Activated naive CD4-positive, alpha-beta T cell treated with anti-CD3 and anti-CD28 coated beads, Interleukin-2, amount 50 U/mL, for 72 hours (primary cell): Measurements from ENCODE around the gene TTF2. TPM values are rescaled to one million over a fixed set of nuclear protein-coding genes. Genes with fewer than 3 reads are reported as not detected.

Experiments used
- ATAC-seq, 2 donors: fragments of 150-1000 bp; cut with Tn5 transposase; 2 replicates each; pipeline ENCODE4 v1.10.0; 2021; ENCODE audit warnings: mild to moderate bottlenecking in 2 of 2, moderate library complexity in 2 of 2
- DNase-seq, 2 donors: peaks; one replicate each; pipeline ENCODE4 v3.0.0; 2021 to 2022; ENCODE audit warnings: low spot score in 2 of 2
- H3K27ac Mint-ChIP-seq, 2 donors: one replicate each; pipeline ENCODE4 v1.8.0; 2022; ENCODE audit warnings: mild to moderate bottlenecking in 2 of 2, mixed read lengths in 2 of 2
- H3K36me3 Mint-ChIP-seq, 2 donors: one replicate each; pipeline ENCODE4 v1.8.0; 2022; ENCODE audit warnings: mixed read lengths in 2 of 2
- H3K9me3 Mint-ChIP-seq, 2 donors: one replicate each; pipeline ENCODE4 v1.8.0; 2022; ENCODE audit warnings: mixed read lengths in 2 of 2
- total RNA-seq, 2 donors: library from RNA; stranded (reverse); gene quantifications; one replicate each; pipeline ENCODE4 v1.2.3, GENCODE V29; 2022

TTF2 gene
- total RNA-seq, 2 donors from 2014 or later: 112 to 136 TPM

DNA sequence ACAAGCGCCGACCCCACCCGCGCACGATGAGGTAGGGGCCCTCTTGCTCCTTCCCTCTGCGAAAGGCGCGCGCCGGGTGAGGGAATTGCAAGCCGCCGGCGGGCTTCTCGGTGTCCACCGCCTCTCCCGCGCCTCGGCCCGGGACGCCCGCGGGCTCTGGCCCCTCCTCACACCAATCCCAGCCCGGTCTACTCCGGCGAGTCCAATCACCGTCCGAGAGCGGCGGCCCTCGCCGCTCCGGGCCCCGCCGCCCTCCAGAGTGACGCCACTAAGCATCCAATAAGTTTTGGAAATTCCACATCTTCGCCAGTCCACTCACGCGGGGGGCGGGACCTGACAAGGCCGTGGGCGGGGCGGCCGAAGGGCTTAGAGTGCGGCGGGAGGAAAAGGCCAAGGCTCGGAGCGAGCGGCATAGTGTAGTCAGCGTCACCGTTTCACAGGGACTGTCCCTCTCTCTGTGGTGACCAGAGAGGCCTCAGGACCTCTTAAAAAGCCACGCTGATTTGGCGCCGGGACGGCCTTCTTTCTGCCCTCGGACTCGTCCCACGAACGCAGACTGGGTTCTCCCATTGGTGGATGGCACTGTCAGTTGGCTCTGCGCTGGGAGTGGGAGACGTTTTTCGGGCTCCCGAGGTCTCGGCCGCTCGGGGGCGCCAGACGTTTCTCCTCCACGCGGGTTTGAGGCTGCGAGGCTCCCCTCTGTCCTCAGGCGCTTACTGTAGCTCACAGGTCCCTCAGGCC is 61.6 kb downstream of the TTF2 start, which contains the start of gene TRIM45:
TSS of gene TRIM45 (minus strand) at position 161 of the 741 bp plus-strand sequence. CDS start 548 bp downstream, outside the sequence.
- Mint-ChIP-seq H3K9me3 (no peaks in the 10 kb centered on the region), H3K36me3 (no peaks in the 10 kb centered on the region), H3K27ac (peak within 1 kb of the TSS in 1 of 2 donors; percentile 47)
- DNase-seq (peak; percentile 85 to 92), ATAC-seq (peak; percentile 88 to 94)

DNA sequence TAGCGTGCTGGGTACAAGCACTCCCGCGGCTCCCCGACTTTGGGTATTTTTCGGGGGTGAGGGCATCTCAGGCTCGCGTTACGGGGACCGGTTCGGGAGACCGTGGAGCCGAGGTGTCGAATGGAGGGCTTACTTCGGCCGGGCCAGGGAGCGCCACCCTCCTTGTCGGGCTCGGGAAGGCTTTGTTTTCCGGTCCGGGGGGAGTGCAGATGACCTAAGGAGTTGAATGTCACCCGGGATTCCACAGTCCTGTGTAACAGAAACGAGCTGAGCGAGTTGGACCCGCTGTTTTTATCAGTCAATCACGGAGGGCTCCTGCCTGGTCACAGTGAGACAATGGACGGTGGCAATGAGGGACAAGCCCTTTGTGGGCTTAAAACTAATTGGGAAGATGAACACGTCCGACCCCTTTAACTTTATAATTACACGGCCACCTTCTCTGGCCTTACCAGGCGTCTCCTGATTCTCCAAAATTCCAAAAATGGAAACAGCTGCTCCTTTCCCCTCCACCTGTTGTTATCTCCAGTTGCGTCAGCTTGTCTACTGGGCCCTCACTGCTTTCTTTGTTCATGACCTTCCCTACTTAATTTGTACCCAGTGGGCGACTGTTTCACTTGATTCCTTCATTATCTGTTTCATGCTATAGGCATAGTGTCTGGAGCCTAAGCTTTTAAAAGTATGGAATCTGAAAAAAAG is 62.4 kb downstream of the TTF2 start:
- no peak for ATAC-seq
- no peaks in the 10 kb centered on the region for H3K9me3 Mint-ChIP-seq

DNA sequence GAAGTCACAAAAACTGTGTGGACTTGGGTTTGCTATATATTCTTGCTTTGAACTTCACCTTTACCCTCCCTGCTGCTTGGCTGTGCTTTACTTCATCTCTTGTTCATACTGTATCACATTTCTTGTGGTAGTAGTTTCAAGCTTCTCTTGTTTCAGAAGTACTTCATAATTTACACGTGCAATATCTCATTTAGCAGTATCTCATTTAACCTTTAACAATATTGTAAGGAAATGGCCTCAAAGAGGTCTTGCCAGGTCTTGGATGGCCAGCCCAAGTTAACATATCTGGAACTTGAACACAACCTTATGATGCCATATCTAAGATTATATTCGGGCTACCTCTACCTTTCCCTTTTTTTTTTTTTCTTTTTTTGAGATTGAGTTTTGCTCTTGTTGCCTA is 63.1 kb downstream of the TTF2 start:
- ATAC-seq (no peak), DNase-seq (no peak)
- H3K9me3 Mint-ChIP-seq: no peaks in the 10 kb centered on the region
- no peak overlapping the region for H3K27ac Mint-ChIP-seq
- H3K36me3 Mint-ChIP-seq: no peaks in the 10 kb centered on the region

More for the DNA sequence above, 62.4 kb downstream of the TTF2 start:
- Mint-ChIP-seq H3K36me3 (no peaks in the 10 kb centered on the region), H3K27ac (no peak overlapping the region)
- DNase-seq: no peak

DNA sequence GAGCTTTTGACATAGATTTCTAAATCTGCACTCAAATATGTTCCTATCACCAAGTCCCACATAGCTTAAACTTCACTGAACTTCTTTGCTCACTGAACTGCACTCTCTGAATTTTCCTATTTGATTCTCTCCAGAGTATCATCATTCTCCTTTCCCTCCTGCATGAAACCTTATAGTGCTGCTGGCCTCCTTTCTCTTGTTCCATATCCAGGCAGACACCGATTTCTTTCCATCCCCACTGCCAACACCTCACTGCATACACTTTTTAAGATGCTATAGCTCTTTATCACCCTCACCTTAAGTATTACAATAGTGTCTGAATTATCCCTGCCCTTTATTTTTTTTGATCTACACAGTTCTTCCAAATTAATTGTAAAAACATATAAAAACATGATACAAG is 64.5 kb downstream of the TTF2 start:
- no peak for DNase-seq
- Mint-ChIP-seq H3K9me3 (no peaks in the 10 kb centered on the region), H3K36me3 (no peaks in the 10 kb centered on the region), H3K27ac (no peak overlapping the region)
- no peak for ATAC-seq

DNA sequence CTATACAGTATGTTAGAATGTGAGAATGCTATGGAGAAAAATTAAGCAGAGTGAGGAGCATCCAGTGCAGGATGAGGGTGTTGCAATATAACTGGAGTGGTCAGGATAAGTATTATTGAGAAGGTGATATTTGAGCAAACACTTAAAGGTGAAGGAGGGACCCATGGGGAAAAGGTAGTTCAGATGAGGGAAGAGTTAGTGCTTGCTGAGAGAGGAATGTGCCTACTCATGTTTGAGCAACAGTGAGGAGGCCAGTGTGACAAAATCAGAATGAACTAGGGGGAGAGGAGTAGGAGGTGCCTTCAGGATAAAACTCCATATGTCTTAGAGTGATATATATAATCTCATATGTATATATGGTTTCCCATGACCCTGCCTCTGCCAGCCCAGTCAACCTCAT is 67.7 kb downstream of the TTF2 start:
- H3K9me3 Mint-ChIP-seq: no peaks in the 10 kb centered on the region
- ATAC-seq (no peak), DNase-seq (no peak)
- no peaks in the 10 kb centered on the region for H3K36me3 Mint-ChIP-seq
- no peak overlapping the region for H3K27ac Mint-ChIP-seq

DNA sequence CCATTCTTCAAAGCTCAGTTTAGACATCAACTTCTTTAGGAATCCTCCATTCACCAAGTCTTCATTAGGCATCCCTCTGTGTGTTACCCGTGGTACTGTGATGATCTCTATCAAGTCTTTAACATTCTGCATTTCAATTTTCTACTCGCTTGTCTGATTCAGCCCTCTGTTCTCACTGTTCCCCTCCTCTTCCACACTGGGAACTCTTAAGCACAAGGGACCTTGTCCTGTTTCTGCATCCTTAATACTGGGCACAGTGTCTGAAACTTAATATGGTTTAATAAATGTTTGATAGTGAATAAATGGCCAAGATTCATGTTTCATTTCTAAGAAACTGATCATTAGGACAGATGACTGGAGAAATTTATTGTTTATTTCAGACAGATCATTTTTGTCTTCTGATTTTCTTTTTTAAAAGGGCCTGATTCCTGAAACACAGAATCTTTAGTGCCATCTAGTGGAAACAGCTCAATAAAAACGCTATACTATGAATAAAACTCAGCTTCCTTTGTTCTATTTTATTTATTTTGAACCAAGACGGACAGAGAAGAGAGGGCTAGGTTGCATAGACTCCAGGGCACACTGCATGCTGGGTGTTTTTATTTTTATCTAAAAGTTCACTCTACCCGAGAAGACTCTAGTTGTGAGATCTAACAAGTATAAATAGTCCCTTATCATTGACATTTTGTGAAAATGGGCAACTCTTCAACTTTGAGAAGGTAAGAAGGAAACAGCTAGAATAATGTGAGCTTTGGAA is 68.4 kb downstream of the TTF2 start:
- no peaks in the 10 kb centered on the region for H3K36me3 Mint-ChIP-seq
- H3K9me3 Mint-ChIP-seq: no peaks in the 10 kb centered on the region
- ATAC-seq (peak in 1 of 2 donors; percentile 33), DNase-seq (no peak)
- H3K27ac Mint-ChIP-seq: no peak overlapping the region

DNA sequence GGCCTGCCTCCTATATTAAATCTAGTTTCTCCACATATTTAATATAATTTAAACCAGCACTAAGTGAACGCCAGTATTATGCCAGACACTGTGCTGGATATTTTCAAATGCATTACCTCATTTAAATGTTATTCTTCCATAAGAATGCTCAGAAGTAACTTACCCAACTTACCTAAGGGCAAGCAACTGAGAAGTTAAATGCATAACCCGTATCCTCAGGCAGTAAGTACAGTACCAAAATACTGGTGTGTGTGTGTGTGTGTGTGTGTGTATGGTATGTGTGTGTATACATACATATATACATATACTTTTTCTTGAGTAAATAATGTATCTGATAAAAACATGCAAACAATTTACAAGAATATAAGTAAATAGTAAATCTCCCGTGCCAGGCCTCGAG is 70.4 kb downstream of the TTF2 start:
- H3K9me3 Mint-ChIP-seq: no peaks in the 10 kb centered on the region
- H3K27ac Mint-ChIP-seq: no peak overlapping the region
- no peaks in the 10 kb centered on the region for H3K36me3 Mint-ChIP-seq
- ATAC-seq: no peak
- DNase-seq: no peak

DNA sequence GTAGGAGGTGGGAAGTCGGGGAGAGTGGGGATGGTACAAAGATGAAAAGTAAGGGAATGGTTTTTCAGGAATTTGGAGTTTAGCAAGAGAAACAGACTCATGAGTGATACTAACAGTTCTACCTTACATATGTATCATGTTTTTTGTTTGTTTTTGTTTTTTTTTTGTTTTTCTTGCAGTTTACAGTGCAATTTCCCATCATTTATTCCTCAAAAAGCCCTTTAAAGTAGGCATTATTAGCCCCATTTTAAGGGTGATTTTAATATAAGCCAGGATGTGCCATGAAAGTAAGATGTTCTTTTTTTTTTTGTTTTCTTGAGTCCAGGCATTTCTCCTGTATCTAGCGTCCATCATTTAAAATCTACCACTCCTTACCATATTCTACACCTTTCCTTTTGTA is 75.2 kb downstream of the TTF2 start:
- no peak for ATAC-seq
- no peaks in the 10 kb centered on the region for H3K9me3 Mint-ChIP-seq
- no peaks in the 10 kb centered on the region for H3K36me3 Mint-ChIP-seq
- H3K27ac Mint-ChIP-seq: no peak overlapping the region
- DNase-seq: no peak

DNA sequence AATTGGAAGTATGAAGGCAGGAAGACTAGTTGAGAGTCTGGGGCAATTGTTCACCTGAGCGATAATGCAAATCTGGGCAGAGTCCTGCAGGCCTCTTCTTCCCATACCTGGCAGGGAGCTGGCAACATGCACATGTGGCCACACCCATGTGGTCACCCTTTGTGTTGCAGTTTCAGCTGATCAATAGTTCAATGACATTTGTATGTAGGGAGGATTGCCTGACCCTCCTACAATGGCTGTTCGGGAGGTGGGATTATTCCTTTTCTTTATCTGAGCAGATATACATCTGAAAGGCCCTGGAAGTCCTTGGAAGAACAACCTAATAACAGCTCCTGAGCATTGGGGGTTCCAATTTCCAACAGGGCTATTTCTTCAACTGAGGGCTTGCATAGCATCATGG is 76.6 kb downstream of the TTF2 start:
- no peak for DNase-seq
- H3K36me3 Mint-ChIP-seq: no peaks in the 10 kb centered on the region
- no peaks in the 10 kb centered on the region for H3K9me3 Mint-ChIP-seq
- ATAC-seq: no peak
- H3K27ac Mint-ChIP-seq: no peak overlapping the region

DNA sequence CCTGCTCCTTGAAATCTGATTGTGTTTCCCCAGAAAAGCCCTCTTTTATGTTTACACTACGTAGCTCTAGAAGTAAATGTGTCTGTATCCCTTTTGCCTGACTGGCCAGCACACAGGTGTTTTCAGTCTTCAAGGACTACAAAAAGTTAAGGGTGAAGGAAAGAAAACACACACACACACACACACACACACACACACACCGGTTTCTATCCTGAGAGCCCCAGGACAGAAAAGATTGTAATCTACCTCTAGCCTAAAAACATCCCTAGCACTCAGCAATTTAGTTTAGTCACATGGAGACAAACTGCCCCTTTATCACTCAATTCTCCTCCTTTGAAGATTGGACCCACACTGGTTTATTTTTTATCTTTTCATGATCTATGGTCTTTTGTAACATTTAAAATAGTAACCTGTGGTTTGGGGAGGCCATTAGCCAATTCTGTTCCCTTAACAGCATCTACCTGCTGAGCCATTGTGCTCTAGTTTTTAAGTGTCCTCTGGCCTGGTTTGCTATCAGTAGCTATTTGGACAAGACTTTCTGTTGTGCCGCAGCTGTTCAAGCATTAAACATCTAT is 77.2 kb downstream of the TTF2 start:
- H3K36me3 Mint-ChIP-seq: no peaks in the 10 kb centered on the region
- H3K9me3 Mint-ChIP-seq: no peaks in the 10 kb centered on the region
- H3K27ac Mint-ChIP-seq: no peak overlapping the region
- no peak for DNase-seq
- ATAC-seq: no peak

DNA sequence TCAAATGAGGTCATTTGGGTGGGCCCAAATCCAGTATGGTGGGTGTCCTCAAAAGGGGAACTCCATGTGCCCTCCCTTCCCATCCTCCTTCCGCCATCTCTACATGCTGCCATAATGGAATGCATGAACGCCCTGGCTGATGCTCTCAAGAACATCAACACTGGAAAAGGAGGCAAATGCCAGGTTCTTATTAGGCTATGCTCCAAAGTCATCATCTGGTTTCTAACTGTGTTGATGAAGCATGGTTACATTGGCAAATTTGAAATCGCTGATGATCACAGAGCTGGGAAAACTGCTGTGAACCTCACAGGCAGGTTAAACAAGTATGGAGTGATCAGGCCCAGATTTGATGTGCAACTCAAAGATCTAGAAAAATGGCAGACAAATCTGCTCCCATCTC is 78.0 kb downstream of the TTF2 start:
- Mint-ChIP-seq H3K27ac (no peak overlapping the region), H3K36me3 (no peaks in the 10 kb centered on the region), H3K9me3 (no peaks in the 10 kb centered on the region)
- DNase-seq (no peak), ATAC-seq (no peak)

DNA sequence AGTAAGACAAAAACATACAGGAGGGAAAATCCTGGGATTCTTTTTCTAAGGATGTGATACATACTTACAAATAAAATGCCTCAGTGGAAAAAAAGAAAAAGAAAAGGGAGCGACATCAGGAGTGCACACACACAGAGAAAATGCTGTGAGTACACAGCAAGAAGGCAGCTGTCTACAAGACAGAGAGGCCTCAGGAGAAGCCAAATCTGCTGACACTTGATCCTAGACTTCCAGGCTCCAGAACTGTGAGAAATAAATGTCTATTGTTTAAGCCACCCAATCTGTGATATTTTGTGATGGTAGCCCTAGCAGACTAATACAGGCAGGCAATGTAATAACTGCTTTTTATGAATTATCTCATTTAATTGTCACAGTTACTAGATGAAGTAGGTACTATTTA is 78.4 kb downstream of the TTF2 start:
- ATAC-seq: no peak
- Mint-ChIP-seq H3K27ac (no peak overlapping the region), H3K36me3 (no peaks in the 10 kb centered on the region), H3K9me3 (no peaks in the 10 kb centered on the region)
- no peak for DNase-seq

DNA sequence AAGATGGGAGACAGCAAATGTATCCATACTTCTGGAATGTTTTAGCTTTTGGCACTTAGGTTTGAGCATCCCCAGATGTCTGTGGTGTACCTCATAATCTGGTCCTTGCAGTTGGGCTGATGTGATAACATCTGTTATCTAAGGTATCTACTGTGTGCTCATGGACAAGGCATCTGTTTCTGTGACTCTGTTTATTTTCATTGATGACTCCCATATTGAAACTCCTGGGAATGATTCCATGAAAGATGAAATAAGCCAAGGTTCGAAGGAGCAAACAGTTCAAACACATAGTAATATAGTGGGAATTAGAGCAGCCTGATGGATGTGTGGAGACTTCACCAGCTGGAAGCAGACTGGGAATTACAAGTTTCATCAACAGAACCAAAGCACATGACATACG is 82.1 kb downstream of the TTF2 start:
- no peak overlapping the region for H3K27ac Mint-ChIP-seq
- DNase-seq: no peak
- H3K9me3 Mint-ChIP-seq: no peaks in the 10 kb centered on the region
- no peak for ATAC-seq
- no peaks in the 10 kb centered on the region for H3K36me3 Mint-ChIP-seq

DNA sequence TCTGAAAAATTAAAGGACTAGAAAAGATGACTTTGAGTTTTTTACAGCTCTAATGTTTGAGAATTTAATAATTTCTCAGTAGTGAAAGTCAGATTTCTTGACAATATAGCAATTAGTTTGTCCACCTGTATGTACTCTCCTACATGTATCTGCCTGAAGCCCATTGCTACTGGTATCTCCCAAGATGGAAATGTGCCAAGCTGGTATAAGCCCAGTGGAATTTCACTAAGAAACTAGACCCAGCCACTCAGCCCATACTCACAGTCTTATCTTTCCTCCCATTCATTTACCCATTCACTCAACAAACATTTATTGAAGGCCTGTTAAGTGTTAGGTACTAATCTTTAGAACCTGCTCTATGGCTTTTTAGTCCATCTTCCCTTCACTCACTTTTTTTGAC is 83.0 kb downstream of the TTF2 start:
- DNase-seq (no peak), ATAC-seq (no peak)
- Mint-ChIP-seq H3K36me3 (no peaks in the 10 kb centered on the region), H3K27ac (no peak overlapping the region), H3K9me3 (no peaks in the 10 kb centered on the region)

DNA sequence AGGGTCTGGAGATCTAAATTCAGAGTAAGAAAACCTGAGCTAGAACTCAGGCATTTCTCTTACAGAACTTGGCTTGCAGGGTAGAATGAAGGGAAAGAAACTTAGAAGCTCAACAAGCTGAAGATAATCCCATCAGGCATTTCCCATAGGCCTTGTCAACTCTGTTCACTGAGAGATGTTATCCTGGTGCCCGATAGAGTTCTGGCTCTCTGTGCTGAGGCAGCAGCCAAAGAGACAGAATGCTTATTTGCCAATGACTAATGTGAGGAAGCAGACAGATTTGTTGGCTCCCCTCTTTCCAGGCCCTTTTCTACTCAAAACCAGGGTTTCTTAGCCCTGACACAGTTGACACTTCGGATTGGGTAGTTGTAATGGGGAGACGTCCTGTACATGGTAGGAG is 83.7 kb downstream of the TTF2 start:
- Mint-ChIP-seq H3K9me3 (no peaks in the 10 kb centered on the region), H3K27ac (no peak overlapping the region), H3K36me3 (no peaks in the 10 kb centered on the region)
- ATAC-seq (no peak), DNase-seq (no peak)

DNA sequence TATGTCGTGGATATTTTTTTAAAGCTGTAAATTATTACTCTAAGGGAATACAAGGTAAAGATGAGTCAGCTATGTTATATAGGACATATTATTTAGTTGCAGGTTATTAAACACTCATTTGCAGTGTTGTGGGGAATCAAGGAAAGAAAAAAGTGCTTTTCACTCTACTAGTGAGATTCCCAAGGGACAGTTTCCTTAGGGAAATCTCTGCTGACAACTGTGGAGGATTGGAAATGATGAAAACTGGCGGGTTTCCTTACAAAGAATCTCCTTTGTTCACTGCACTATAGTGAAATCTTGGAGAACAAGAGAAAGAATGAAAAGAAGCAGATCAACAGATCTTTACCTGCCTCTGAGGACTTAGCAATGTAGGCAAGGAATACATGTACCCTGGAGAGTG is 85.9 kb downstream of the TTF2 start:
- Mint-ChIP-seq H3K27ac (no peak overlapping the region), H3K9me3 (peaks cover 0 to 5% of the 10 kb centered on the region in 2 donors), H3K36me3 (no peaks in the 10 kb centered on the region)
- ATAC-seq: no peak
- DNase-seq: no peak
